HepG2 (cell line): ENCODE results near the gene IFT122. TPM values are rescaled to one million over a fixed set of nuclear protein-coding genes. Genes with fewer than 3 reads are reported as not detected.

Experiments used
- CREM ChIP-seq, 2 experiments: sonication (generic) in 1 of 2; formaldehyde crosslinking in 1 of 2; IDR thresholded peaks; 2 replicates each; pipeline versions ENCODE4 v1.4.0 to v1.6.1; 2016 to 2020; ENCODE audit warnings: antibody characterized with exemption in 1 of 2, mild to moderate bottlenecking in 1 of 2, missing genetic modification reagents in 1 of 2
- FOXP4 ChIP-seq: sonication (generic); formaldehyde crosslinking; IDR thresholded peaks from 2 replicates; pipeline ENCODE4 v1.4.0; 2020; ENCODE audit warnings: missing genetic modification reagents
- GATAD1 ChIP-seq: IDR thresholded peaks from 2 replicates; pipeline ENCODE4 v1.6.1; 2016; ENCODE audit warnings: missing genetic modification reagents, missing compliant biosample characterization
- HNF1B ChIP-seq: sonication (generic); formaldehyde crosslinking; IDR thresholded peaks from 2 replicates; pipeline ENCODE4 v1.5.1; 2020; ENCODE audit warnings: mild to moderate bottlenecking, moderate library complexity, missing genetic modification reagents
- IRF2 ChIP-seq: IDR thresholded peaks from 2 replicates; pipeline ENCODE4 v1.6.1; 2018; ENCODE audit warnings: missing genetic modification reagents, missing compliant biosample characterization
- KDM5B ChIP-seq: sonication (generic); formaldehyde crosslinking; IDR thresholded peaks from 2 replicates; pipeline ENCODE4 v1.4.0; 2020; ENCODE audit warnings: missing genetic modification reagents, mild to moderate bottlenecking, borderline replicate concordance
- KLF16 ChIP-seq, 2 experiments: sonication (generic) in 1 of 2; formaldehyde crosslinking in 1 of 2; IDR thresholded peaks; 2 replicates each; pipeline versions ENCODE4 v1.6.1 to v1.8.0; 2016 to 2023; ENCODE audit warnings: missing genetic modification reagents in 2 of 2, missing compliant biosample characterization in 1 of 2
- KMT2B ChIP-seq: IDR thresholded peaks from 2 replicates; pipeline ENCODE4 v1.6.1; 2016; ENCODE audit warnings: missing genetic modification reagents, missing compliant biosample characterization
- SALL1 ChIP-seq: sonication (generic); formaldehyde crosslinking; IDR thresholded peaks from 2 replicates; pipeline ENCODE4 v1.8.0; 2022; ENCODE audit warnings: mild to moderate bottlenecking, missing genetic modification reagents
- TBL1XR1 ChIP-seq: fragments of 150-350 bp; IDR thresholded peaks from 2 replicates; pipeline ENCODE4 v1.6.1; 2014; ENCODE audit warnings: borderline replicate concordance, low read length; ENCODE audit not compliant: partially characterized antibody
- ZBTB26 ChIP-seq: IDR thresholded peaks from 2 replicates; pipeline ENCODE4 v1.6.1; 2016; ENCODE audit warnings: missing compliant biosample characterization, missing genetic modification reagents, borderline replicate concordance
- ZFP91 ChIP-seq: sonication (generic); formaldehyde crosslinking; IDR thresholded peaks from 2 replicates; pipeline ENCODE4 v1.9.0; 2022; ENCODE audit warnings: missing genetic modification reagents, mild to moderate bottlenecking, borderline replicate concordance
- ZNF281 ChIP-seq: sonication (generic); formaldehyde crosslinking; IDR thresholded peaks from 2 replicates; pipeline ENCODE4 v1.4.0; 2020; ENCODE audit warnings: missing genetic modification reagents, borderline replicate concordance
- ZNF687 ChIP-seq: sonication (generic); formaldehyde crosslinking; IDR thresholded peaks from 2 replicates; pipeline ENCODE4 v1.5.1; 2020; ENCODE audit warnings: mild to moderate bottlenecking, missing genetic modification reagents, moderate library complexity
- polyA plus RNA-seq, 8 experiments: library from polyadenylated mRNA; depleted of rRNA in 3 of 8; stranded (reverse) in 7 of 8; unstranded in 1 of 8; fragments of >200 nt; fragmentation: Illumina TruSeq in 4 of 8; extraction: Trizol in 4 of 8; gene quantifications; 2 replicates each; pipeline versions ENCODE4 v1.2.1 to v1.2.3, GENCODE V29; 2011 to 2016; ENCODE audit warnings: low read depth in 4 of 8, missing spikeins in 1 of 8, mixed read lengths in 1 of 8; ENCODE audit not compliant: insufficient read depth in 1 of 8
- total RNA-seq, 5 experiments: library from RNA; depleted of rRNA; stranded (reverse); fragments of >200 nt; fragmentation: Illumina TruSeq; extraction: Trizol; gene quantifications; 2 replicates each; pipeline ENCODE4 v1.2.3, GENCODE V29; 2016; ENCODE audit warnings: low read depth in 1 of 5

Gene IFT122
- total and polyA plus RNA-seq, 2 of the 13 experiments (the other 11 are each of a cell fraction or from before 2014, with no cell fraction given), result 10.1 to 10.3 TPM

- TF ChIP-seq ZNF281 (CRISPR knock-in tag), result peak; percentile 95
- no peak for TF ChIP-seq KLF16 (CRISPR knock-in tag; IDR thresholded peaks at IDR 0.05)
- peak; percentile 61; the same call in 1 of the 2 replicates for TF ChIP-seq SALL1 (CRISPR knock-in tag)
- peak; percentile 29; the same call in 1 of the 2 replicates for TF ChIP-seq ZFP91 (CRISPR knock-in tag)
- peak; percentile 68 for TF ChIP-seq FOXP4 (CRISPR knock-in tag)
- TF ChIP-seq KDM5B (CRISPR knock-in tag), result 0 out of 2 replicates have a peak, but pooled peaks have one; percentile 33
- peak; percentile 65 for TF ChIP-seq ZNF687 (CRISPR knock-in tag)
- TF ChIP-seq CREM (IDR thresholded peaks at IDR 0.05), result no peak
- no peak for TF ChIP-seq CREM (CRISPR knock-in tag; IDR thresholded peaks at IDR 0.05)
- peak; percentile 47 for TF ChIP-seq TBL1XR1
- TF ChIP-seq ZBTB26 (CRISPR knock-in tag), result peak; percentile 99
- TF ChIP-seq HNF1B (CRISPR knock-in tag), result 0 out of 2 replicates have a peak, but pooled peaks have one; percentile 15
- no peak for TF ChIP-seq GATAD1
- no peak for TF ChIP-seq KMT2B (CRISPR knock-in tag)
- no peak for TF ChIP-seq IRF2 (CRISPR knock-in tag)
Measured at GRCh38 chr3:129534428-129535027, 94.5 kb downstream of the IFT122 start (continued).
